ENCODE measurements around the gene DEPDC7. TPM values are rescaled to one million over a fixed set of nuclear protein-coding genes. Genes with fewer than 3 reads are reported as not detected.

Gene DEPDC7
- total and polyA plus RNA-seq, 2 of the 13 experiments (the other 11 are each of a cell fraction or from before 2014, with no cell fraction given): 17.3 to 33.3 TPM

DNA sequence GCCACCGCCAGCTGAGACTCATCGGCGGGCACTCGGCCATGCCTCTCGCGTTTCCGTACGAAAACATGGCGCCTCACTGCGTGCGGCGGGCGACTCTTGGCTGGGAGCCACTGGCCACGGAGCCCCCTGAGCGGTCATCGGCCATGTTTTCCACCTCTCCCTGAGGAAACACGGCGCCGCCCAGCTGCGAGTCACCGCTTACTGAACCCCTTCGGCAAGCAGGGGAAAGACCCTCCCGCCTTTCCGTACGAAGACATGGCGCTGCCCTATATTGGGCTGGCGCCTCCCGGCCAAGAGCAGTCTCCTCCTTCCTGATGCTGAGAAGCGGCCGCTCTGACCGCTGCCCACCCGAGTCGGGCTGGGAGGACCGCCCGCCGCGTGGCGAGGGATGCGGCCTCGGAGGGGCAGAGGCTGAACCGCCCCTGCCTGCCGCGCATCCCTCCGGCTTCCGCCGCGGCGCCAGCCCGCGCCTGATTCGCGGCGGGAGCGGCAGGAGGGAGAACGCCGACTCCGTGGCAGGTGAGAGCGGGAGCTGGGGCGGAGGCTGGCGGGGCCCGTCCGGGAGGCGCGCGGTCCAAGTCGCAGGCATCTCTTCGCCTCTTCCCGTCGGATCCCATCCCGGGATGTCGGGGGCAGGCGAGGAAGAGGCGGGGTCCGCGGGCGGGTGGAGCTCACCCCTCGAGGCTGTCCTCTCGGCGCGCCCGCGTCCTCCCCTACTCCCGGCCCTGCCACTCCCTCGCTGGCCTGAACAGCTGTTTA, 23.8 kb downstream of the DEPDC7 start, which contains the start of gene TCP11L1 (continued):
- TF ChIP-seq, protein P1, sequence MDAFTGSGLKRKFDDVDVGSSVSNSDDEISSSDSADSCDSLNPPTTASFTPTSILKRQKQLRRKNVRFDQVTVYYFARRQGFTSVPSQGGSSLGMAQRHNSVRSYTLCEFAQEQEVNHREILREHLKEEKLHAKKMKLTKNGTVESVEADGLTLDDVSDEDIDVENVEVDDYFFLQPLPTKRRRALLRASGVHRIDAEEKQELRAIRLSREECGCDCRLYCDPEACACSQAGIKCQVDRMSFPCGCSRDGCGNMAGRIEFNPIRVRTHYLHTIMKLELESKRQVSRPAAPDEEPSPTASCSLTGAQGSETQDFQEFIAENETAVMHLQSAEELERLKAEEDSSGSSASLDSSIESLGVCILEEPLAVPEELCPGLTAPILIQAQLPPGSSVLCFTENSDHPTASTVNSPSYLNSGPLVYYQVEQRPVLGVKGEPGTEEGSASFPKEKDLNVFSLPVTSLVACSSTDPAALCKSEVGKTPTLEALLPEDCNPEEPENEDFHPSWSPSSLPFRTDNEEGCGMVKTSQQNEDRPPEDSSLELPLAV (CRISPR knock-in tag; conservative IDR thresholded peaks at IDR 0.05; ENCODE audit: low read depth): no peak
- TF ChIP-seq, protein P2, sequence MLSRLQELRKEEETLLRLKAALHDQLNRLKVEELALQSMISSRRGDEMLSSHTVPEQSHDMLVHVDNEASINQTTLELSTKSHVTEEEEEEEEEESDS (CRISPR knock-in tag; IDR thresholded peaks at IDR 0.05; ENCODE audit: borderline replicate concordance): peak; percentile 71; the same call in 1 of the 2 replicates
- TF ChIP-seq ZKSCAN8 (CRISPR knock-in tag; IDR thresholded peaks at IDR 0.05; ENCODE audit: borderline replicate concordance): no peak
- TF ChIP-seq, protein P3, sequence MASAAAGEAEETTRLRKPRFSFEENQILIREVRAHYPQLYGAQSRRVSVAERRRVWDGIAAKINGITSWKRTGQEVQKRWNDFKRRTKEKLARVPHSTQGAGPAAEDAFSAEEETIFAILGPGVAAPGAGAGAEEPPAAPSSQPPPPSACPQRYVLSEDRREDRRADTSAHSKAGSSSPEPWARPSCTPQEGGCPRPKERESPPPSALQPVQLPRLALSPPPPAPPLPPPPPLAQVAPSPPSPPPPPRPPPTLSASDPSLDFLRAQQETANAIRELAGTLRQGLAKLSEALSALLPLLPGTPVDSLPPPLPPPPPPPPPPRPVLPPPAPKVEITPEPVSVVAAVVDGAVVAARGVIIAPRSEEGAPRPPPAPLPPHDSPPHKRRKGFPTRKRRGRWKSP (CRISPR knock-in tag; IDR thresholded peaks at IDR 0.05): no peak
- TF ChIP-seq U2AF1 (optimal IDR thresholded peaks at IDR 0.05; ENCODE audit: low read depth, low read length): no peak
- TF ChIP-seq NCOA1 (CRISPR knock-in tag; IDR thresholded peaks at IDR 0.05): peak; percentile 93
- TF ChIP-seq EZH2 (conservative IDR thresholded peaks at IDR 0.05; ENCODE audit: low read depth, low read length): no peak
- peak; percentile 47 to 54; a peak in 2 of 4 replicates for TF ChIP-seq POLR2A (IDR thresholded peaks at IDR 0.05; ENCODE audit: insufficient read depth in 1 of 2, low read depth in 2 of 2, low read length in 2 of 2)
- peak; percentile 79 for TF ChIP-seq MYC (CRISPR knock-in tag; IDR thresholded peaks at IDR 0.05; ENCODE audit: borderline replicate concordance)
- peak; percentile 60; the same call in 1 of the 2 replicates for TF ChIP-seq SNAPC2 (CRISPR knock-in tag; IDR thresholded peaks at IDR 0.05)
- TF ChIP-seq RORA (CRISPR knock-in tag; IDR thresholded peaks at IDR 0.05): no peak
- 0 out of 2 replicates have a peak, but pooled peaks have one; percentile 4 for TF ChIP-seq ZNF441 (CRISPR knock-in tag; IDR thresholded peaks at IDR 0.05; ENCODE audit: borderline replicate concordance)
- TF ChIP-seq NFE2L2 (IDR thresholded peaks at IDR 0.05; ENCODE audit: low read length): no peak
- TF ChIP-seq ZNF841 (CRISPR knock-in tag; IDR thresholded peaks at IDR 0.05; ENCODE audit: borderline replicate concordance): no peak
- no peak for TF ChIP-seq RELA (CRISPR knock-in tag; IDR thresholded peaks at IDR 0.05)
- no peak for TF ChIP-seq IKZF1 (IDR thresholded peaks at IDR 0.05)
- no peak for TF ChIP-seq ARNT2 (CRISPR knock-in tag; IDR thresholded peaks at IDR 0.05; ENCODE audit: low read depth)
- TF ChIP-seq SOX6 (IDR thresholded peaks at IDR 0.05): no peak
- TF ChIP-seq SOX6 (CRISPR knock-in tag; IDR thresholded peaks at IDR 0.05): 0 out of 2 replicates have a peak, but pooled peaks have one; percentile 60
- no peak for TF ChIP-seq ZNF737 (CRISPR knock-in tag; IDR thresholded peaks at IDR 0.05; ENCODE audit: borderline replicate concordance)
- TF ChIP-seq NAIF1 (CRISPR knock-in tag; IDR thresholded peaks at IDR 0.05; ENCODE audit: borderline replicate concordance): 0 out of 2 replicates have a peak, but pooled peaks have one; percentile 35
- no peak for TF ChIP-seq CEBPB (IDR thresholded peaks at IDR 0.05; ENCODE audit: borderline replicate concordance, low read depth, low read length)
- TF ChIP-seq, protein P4, sequence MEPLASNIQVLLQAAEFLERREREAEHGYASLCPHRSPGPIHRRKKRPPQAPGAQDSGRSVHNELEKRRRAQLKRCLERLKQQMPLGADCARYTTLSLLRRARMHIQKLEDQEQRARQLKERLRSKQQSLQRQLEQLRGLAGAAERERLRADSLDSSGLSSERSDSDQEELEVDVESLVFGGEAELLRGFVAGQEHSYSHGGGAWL (CRISPR knock-in tag; IDR thresholded peaks at IDR 0.05): peak; percentile 53; the same call in 1 of the 2 replicates
- TF ChIP-seq SRSF4 (IDR thresholded peaks at IDR 0.05; ENCODE audit: low read depth, low read length, poor library complexity, severe bottlenecking): no peak
- TF ChIP-seq, protein P5, sequence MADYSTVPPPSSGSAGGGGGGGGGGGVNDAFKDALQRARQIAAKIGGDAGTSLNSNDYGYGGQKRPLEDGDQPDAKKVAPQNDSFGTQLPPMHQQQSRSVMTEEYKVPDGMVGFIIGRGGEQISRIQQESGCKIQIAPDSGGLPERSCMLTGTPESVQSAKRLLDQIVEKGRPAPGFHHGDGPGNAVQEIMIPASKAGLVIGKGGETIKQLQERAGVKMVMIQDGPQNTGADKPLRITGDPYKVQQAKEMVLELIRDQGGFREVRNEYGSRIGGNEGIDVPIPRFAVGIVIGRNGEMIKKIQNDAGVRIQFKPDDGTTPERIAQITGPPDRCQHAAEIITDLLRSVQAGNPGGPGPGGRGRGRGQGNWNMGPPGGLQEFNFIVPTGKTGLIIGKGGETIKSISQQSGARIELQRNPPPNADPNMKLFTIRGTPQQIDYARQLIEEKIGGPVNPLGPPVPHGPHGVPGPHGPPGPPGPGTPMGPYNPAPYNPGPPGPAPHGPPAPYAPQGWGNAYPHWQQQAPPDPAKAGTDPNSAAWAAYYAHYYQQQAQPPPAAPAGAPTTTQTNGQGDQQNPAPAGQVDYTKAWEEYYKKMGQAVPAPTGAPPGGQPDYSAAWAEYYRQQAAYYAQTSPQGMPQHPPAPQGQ (CRISPR knock-in tag; IDR thresholded peaks at IDR 0.05; ENCODE audit: borderline replicate concordance): no peak
- TF ChIP-seq POLR2AphosphoS5 (IDR thresholded peaks at IDR 0.05; ENCODE audit: low read depth, low read length): 0 out of 2 replicates have a peak, but pooled peaks have one; percentile 18
